HG03095 (cell line): Measurements from ENCODE around the gene GPC5.

ENCODE experiments used
- ATAC-seq: cut with Tn5 transposase; IDR thresholded peaks from one replicate; pipeline ENCODE4 v1.9.1; 2021; ENCODE audit warnings: moderate library complexity; ENCODE audit not compliant: unreplicated experiment

GPC5 gene

GRCh38 chr13:91946498-91947070 is 548.2 kb downstream of the GPC5 start:
- no peak for ATAC-seq

GRCh38 chr13:91948736-91949135 is 550.3 kb downstream of the GPC5 start:
- no peak for ATAC-seq

- ATAC-seq: no peak
Observed at GRCh38 chr13:91950803-91951202, 552.4 kb downstream of the GPC5 start.

- ATAC-seq: no peak
Observed at GRCh38 chr13:91955546-91956355, 557.3 kb downstream of the GPC5 start.

GRCh38 chr13:91960947-91961346 is 562.5 kb downstream of the GPC5 start:
- ATAC-seq: no peak

- ATAC-seq: no peak
Observed at GRCh38 chr13:91962946-91963345, 564.5 kb downstream of the GPC5 start.

- ATAC-seq: no peak
Observed at GRCh38 chr13:91965511-91965910, 567.1 kb downstream of the GPC5 start.

GRCh38 chr13:91978571-91978970 is 580.1 kb downstream of the GPC5 start:
- ATAC-seq: no peak

- ATAC-seq: no peak
Observed at GRCh38 chr13:91986761-91987483, 588.5 kb downstream of the GPC5 start.

- ATAC-seq: no peak
Observed at GRCh38 chr13:91988331-91988730, 589.9 kb downstream of the GPC5 start.

GRCh38 chr13:92012787-92013186 is 614.4 kb downstream of the GPC5 start:
- no peak for ATAC-seq

- no peak for ATAC-seq
Observed at GRCh38 chr13:92017737-92018136, 619.3 kb downstream of the GPC5 start.

GRCh38 chr13:92028695-92029094 is 630.3 kb downstream of the GPC5 start:
- ATAC-seq: no peak

GRCh38 chr13:92029641-92030040 is 631.2 kb downstream of the GPC5 start:
- no peak for ATAC-seq

- ATAC-seq: no peak
Observed at GRCh38 chr13:92038905-92039304, 640.5 kb downstream of the GPC5 start.

GRCh38 chr13:92042522-92042921 is 644.1 kb downstream of the GPC5 start:
- ATAC-seq: no peak

- no peak for ATAC-seq
Observed at GRCh38 chr13:92044351-92044750, 645.9 kb downstream of the GPC5 start.

- ATAC-seq: no peak
Observed at GRCh38 chr13:92054389-92054788, 656.0 kb downstream of the GPC5 start.

GRCh38 chr13:92074658-92075057 is 676.2 kb downstream of the GPC5 start:
- no peak for ATAC-seq

GRCh38 chr13:92097337-92097903 is 699.0 kb downstream of the GPC5 start:
- no peak for ATAC-seq

- no peak for ATAC-seq
Observed at GRCh38 chr13:92101801-92102200, 703.4 kb downstream of the GPC5 start.
